AG20443 (cell line): ENCODE results near the gene MFSD1.

ENCODE experiments used
- DNase-seq: peaks from one replicate; pipeline ENCODE4 v3.0.0; 2012; ENCODE audit warnings: low spot score, mixed read lengths

MFSD1 gene

GRCh38 chr3:158810823-158811724 is 9.2 kb downstream of the MFSD1 start:
- no peak for DNase-seq

DNA sequence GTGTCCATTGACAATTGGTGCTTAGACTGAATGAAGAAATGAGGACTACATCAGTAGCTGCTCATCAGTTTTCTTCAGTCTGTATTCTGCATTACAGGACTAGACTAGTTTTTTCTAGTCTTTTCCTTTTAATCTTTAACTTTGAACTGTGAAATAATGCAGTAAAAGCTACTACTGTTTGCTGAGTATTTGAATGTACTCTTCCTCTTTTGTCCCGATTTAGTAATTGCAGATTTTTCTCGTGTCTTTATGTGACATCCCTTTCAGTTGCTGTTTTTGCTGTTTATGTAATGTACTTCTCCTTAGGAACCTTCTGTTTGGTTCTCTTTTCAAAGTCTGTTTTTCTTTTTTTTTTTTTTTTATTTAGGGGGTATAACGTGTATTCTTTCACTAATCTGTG is 17.4 kb downstream of the MFSD1 start:
- DNase-seq: no peak

GRCh38 chr3:158820521-158820920 is 18.7 kb downstream of the MFSD1 start:
- no peak for DNase-seq

GRCh38 chr3:158821847-158822246 is 20.0 kb downstream of the MFSD1 start:
- no peak for DNase-seq

DNA sequence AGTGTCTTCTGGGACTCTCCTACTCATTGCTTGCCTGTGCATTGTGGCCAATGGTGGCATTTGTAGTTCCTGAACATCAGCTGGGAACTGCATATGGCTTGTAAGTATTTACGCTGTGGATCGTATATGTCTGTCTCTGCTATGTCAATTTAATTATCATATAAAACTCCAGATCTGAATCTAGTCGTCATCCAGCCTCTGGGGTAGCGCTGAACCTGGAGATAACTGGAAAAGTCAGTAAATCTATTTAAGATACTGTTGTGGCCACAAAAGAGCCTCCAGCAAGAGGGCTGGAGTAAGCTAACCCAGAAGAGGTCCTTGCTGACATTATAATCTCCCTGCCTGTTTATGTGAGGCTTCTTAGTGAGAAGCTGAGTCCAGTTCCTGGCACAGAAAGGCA is 21.6 kb downstream of the MFSD1 start:
- DNase-seq: no peak

DNA sequence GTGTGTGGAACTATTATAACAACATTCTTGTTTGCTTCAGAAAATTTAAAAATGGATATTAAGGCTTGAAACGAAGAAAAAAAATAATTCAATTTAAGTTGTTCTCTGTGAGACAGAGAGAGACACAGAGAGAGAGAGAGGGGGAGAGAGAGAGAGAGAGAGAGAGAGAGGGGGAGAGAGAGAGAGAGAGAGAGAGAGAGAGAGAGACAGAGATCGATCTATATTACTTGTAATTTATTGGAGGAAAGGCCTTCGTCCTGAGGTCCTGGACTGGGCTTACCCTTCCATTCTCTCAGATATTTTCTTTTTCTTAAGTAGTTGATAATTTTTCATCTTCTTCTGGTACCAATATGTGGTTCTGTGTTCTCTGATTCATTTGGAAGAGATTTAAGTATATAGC is 25.9 kb downstream of the MFSD1 start:
- no peak for DNase-seq

DNA sequence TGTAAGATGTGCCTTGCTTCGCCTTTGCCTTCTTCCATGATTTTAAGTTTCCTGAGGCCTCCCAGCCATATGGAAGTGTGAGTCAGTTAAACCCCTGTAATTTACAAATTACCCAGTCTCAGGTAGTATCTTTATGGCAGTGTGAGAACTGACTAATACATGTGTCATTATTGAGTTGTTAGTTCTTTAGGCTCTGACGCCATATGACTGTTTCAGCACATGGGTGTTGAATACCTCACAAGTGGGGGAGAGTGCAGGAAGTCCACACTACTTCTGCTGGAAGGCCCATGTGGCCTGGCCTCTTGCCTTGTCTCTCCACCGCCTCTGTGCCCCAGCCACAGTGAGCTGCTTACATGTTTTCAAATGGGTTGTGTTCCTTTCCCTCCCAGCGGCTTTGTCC is 28.5 kb downstream of the MFSD1 start:
- DNase-seq: no peak

GRCh38 chr3:158831861-158832260 is 30.0 kb downstream of the MFSD1 start:
- no peak for DNase-seq

GRCh38 chr3:158835631-158836030 is 33.8 kb downstream of the MFSD1 start:
- no peak for DNase-seq

DNA sequence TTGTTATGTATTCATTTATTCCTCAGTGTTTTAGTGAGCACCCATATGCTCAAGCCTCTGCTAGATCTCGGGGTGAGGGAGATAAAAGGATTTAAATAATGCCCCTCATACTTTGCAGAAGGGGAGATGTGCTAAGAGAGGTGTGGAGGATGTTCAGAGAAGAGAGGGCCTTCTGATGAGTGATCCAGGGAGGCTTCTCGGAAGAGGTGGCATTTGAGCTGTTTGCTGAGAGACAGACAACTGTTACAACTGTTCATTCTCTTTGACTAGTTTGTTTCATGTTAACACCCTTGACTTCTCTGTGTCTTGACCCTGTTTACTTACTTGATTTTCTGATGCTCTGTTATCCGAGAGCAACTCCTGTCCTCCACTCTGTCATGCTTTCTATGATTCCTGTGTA is 34.5 kb downstream of the MFSD1 start:
- no peak for DNase-seq

DNA sequence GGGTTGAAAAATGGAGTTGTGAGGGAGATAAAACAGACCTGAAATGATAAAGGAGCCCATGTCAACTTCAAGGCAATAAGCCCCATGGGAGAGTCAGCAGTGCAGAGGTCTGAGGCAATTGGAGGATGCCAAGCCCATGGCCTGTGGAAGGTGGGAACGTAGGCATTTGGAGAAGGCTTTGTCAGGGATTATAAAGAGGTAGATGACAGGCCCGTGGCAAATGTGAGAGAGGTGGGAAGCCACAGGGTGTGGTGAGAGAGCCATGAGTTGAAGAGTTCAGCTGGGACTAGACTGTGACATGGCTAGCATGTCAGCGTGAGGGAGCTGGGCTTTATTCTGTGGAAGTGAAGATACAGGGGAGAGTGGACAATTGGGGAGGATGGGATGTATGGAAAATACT is 35.4 kb downstream of the MFSD1 start:
- no peak for DNase-seq

DNA sequence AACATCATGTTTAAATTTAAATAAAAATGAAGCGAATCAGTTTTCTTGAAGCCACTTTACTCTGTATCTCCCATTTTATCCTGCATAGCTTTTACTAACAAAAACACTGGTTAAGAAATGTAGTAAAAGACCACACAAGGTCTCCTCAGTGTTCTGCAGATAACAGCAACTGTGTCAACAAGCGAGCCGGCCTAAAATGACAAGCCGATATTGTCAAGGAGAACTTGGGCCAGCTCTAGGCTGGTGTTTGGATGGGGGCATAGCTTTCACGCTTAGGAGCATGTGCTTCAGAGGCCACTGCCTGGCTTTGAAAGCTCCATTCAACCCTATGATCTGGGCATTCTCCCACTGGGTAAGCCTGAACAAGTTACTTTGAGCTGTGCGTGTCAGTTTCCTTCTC is 38.1 kb downstream of the MFSD1 start:
- no peak for DNase-seq

DNA sequence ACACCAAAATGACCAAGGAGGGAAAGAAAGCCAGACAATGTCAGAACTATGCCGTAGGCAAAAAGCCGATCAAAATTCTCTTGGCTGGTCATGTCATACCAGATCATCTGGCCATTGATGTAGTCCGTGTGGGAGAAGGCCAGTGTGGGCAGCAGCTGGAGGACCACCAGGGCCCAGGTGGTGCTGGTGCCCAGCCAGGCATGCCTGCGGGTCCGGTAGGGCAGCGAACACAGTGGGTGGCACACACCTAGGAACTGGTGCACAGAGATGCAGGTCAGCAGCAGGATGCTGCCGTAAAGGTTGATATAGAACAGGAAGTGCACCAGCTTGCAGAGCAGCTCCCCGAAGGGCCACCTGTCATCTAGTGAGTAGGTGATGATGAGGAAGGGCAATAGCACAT is 39.5 kb downstream of the MFSD1 start:
- no peak for DNase-seq

- DNase-seq: no peak
Measured at GRCh38 chr3:158842976-158843375, 41.1 kb downstream of the MFSD1 start.

GRCh38 chr3:158845765-158846350 is 44.0 kb downstream of the MFSD1 start:
- peak; percentile 55 for DNase-seq

DNA sequence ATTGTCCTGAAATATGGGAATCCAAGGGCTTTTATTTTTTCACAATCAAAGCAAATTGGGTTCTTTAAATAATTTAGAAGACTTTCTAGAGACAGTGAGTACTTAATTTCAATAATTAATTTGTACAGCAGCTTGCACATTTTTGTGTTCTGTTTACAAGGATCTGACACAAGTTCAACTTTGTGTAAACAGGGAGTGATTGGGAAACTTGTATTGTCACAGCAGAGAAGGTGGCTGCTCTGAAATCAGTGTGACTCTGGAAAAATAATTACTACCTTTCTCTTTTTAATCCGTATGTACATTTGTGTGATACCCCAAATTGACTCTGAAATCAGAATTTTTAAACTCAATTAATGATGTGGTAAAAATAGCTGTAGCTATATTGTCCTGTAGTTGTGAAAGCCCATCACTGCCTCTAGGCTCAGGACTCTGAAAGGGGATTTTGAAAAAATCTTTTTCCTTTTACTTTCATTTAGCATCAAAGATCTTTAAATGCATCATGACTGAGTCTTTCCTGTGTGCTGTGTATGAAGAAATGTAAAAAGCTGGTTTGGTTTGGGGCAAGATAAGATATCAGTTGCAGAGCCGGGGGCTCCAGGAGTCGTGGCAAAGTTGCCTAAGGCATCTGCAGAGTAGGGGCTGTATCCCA is 45.1 kb downstream of the MFSD1 start:
- DNase-seq: no peak

- DNase-seq: peak; percentile 55
Measured at GRCh38 chr3:158847452-158847821, 45.6 kb downstream of the MFSD1 start.

DNA sequence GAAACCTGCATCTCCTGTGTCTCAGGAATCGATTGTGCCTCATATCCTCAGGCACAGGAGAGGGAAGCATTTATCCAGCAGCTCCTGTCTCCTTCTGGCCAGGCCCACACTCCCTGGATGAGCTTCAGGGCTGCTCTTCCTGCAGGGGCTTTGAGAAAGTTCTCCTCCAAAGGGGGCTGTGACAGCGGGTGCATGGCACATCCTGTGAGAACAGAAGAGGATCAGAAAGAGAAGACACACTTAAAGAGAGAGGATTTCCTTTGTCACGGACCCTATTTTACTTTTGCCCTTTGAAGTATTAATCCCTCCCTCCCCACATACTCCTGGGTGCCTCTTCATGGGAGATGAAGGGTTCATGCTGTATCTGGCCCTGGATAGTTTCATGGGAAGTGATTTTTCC is 46.0 kb downstream of the MFSD1 start:
- DNase-seq: no peak

- DNase-seq: no peak
Measured at GRCh38 chr3:158849757-158850156, 47.9 kb downstream of the MFSD1 start.

- DNase-seq: no peak
Measured at GRCh38 chr3:158859362-158859761, 57.5 kb downstream of the MFSD1 start.

DNA sequence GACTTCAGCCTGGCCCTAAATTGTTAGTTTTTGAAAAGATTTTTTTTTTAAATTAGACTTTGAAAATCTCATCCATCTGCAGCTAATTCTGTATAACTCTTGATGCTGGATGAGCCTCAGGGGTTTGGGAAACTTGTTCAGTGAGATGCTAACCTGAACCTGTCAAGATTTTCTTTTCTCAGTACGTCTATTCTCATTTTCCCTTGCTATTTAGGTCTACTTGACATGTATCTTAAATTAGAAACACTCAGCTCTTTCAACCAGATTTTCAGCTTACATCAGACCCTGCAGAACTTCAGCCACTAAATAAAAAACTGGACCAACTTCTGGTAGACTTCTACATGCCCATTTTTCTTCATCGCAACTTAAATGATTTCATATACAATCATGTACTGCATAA is 61.4 kb downstream of the MFSD1 start:
- DNase-seq: no peak

- DNase-seq: no peak
Measured at GRCh38 chr3:158864492-158864891, 62.6 kb downstream of the MFSD1 start.

DNA sequence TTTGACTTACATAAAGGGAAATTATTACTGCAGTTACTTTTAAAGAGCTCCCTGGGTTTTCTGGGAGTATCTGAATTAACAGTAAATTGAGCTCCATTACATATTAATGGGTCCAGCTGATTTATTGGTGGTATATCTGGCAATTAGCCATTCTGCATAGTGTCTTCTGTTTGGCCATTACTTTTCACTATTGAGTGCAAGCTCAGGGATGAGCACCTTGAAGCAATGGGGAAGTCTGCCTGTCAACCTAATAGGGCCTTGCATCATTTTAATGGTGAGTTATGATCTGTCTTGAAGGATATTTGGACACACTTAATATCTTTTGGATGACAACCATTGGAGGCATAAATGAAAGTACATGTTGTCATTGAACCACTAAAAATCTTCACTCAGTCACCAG is 73.8 kb downstream of the MFSD1 start:
- no peak for DNase-seq
